HEK293T (cell line): ENCODE measurements around the gene COX6B2.
A peak's percentile ranks its signal among the peaks of the same experiment; 100 is the strongest.

Experiments used
- ARNT ChIP-seq: fragments of 450-650 bp; IDR thresholded peaks from 2 replicates; pipeline ENCODE4 v1.6.1; 2017; ENCODE audit warnings: mild to moderate bottlenecking
- BHLHE40 ChIP-seq: fragments of 450-650 bp; IDR thresholded peaks from 2 replicates; pipeline ENCODE4 v1.6.1; 2016; ENCODE audit warnings: mild to moderate bottlenecking, moderate library complexity, borderline replicate concordance
- CTBP1 ChIP-seq: fragments of 450-650 bp; IDR thresholded peaks from 2 replicates; pipeline ENCODE4 v1.6.1; 2016; ENCODE audit warnings: borderline replicate concordance
- ELF4 ChIP-seq: fragments of 450-650 bp; IDR thresholded peaks from 2 replicates; pipeline ENCODE4 v1.6.1; 2017; ENCODE audit warnings: antibody characterized with exemption
- FOXA1 ChIP-seq: fragments of 450-650 bp; IDR thresholded peaks from 2 replicates; pipeline ENCODE4 v1.6.1; 2016; ENCODE audit warnings: mild to moderate bottlenecking
- FOXK2 ChIP-seq: fragments of 450-650 bp; IDR thresholded peaks from 2 replicates; pipeline ENCODE4 v1.6.1; 2016; ENCODE audit warnings: mild to moderate bottlenecking
- FOXM1 ChIP-seq: fragments of 450-650 bp; IDR thresholded peaks from 2 replicates; pipeline ENCODE4 v1.6.1; 2017; ENCODE audit warnings: mild to moderate bottlenecking, borderline replicate concordance
- HDGF ChIP-seq: fragments of 450-650 bp; IDR thresholded peaks from 2 replicates; pipeline ENCODE4 v1.6.1; 2017; ENCODE audit warnings: antibody characterized with exemption, borderline replicate concordance
- L3MBTL2 ChIP-seq: fragments of 450-650 bp; conservative IDR thresholded peaks from 2 replicates; pipeline ENCODE4 v1.6.1; 2016; ENCODE audit warnings: mild to moderate bottlenecking
- LEF1 ChIP-seq: fragments of 450-650 bp; IDR thresholded peaks from 2 replicates; pipeline ENCODE4 v1.6.1; 2017; ENCODE audit warnings: mild to moderate bottlenecking, borderline replicate concordance
- SP1 ChIP-seq: fragments of 450-650 bp; IDR thresholded peaks from 2 replicates; pipeline ENCODE4 v1.6.1; 2017
- TARDBP ChIP-seq: fragments of 450-650 bp; IDR thresholded peaks from 2 replicates; pipeline ENCODE4 v1.6.1; 2016
- TF ChIP-seq, protein P1 (sequence below): fragments of 450-650 bp; IDR thresholded peaks from 2 replicates; pipeline ENCODE4 v1.6.1; 2016

DNA sequence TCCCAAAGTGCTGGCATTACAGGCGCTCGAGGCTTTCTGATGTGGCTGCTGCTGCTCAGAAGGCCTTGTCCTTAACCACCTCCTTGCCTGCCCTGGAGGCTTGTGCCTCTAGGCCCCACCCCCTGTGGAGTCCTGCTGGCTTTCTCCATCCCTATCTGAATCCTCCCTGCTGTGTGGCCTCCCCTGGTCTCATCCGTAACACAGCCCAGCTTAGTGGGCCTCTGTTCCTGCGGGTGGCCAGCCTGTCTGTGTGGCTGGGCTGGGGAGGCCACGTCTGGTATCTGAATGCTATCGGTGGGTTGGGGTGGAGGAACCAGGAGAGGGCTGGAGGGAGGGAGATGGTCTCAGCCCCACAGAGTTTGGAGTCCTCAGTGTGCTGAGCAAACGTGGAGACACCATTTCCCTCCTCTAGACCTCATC is 36.0 kb upstream of the COX6B2 start:
- TF ChIP-seq CTBP1 = no peak
- TF ChIP-seq BHLHE40 = no peak
- no peak for TF ChIP-seq FOXM1
- no peak for TF ChIP-seq SP1
- TF ChIP-seq FOXK2 = no peak
- TF ChIP-seq, protein P1, sequence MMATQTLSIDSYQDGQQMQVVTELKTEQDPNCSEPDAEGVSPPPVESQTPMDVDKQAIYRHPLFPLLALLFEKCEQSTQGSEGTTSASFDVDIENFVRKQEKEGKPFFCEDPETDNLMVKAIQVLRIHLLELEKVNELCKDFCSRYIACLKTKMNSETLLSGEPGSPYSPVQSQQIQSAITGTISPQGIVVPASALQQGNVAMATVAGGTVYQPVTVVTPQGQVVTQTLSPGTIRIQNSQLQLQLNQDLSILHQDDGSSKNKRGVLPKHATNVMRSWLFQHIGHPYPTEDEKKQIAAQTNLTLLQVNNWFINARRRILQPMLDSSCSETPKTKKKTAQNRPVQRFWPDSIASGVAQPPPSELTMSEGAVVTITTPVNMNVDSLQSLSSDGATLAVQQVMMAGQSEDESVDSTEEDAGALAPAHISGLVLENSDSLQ = no peak
- TF ChIP-seq HDGF = no peak
- TF ChIP-seq TARDBP = no peak
- TF ChIP-seq FOXA1 = no peak
- no peak for TF ChIP-seq ELF4
- TF ChIP-seq LEF1 = no peak
- TF ChIP-seq ARNT = no peak
- TF ChIP-seq L3MBTL2 = 0 out of 2 replicates have a peak, but pooled peaks have one; percentile 35
